ENCODE data around the gene SARS1. TPM values are rescaled to one million over a fixed set of nuclear protein-coding genes. Genes with fewer than 3 reads are reported as not detected.
"Not testable (repeated sequence)": the region's sequence is repeated elsewhere in the genome, so short reads cannot be mapped to it uniquely, and the experiment has no call there.

Gene SARS1
- 113 TPM for total RNA-seq

GRCh38 chr1:109213824-109214693, at the start of gene SARS1:
Gene SARS1, plus strand, starts transcription at chr1:109213918. Its CDS starts 75 bp downstream, at chr1:109213993.
- peak; percentile 88 for DNase-seq (ENCODE audit: low spot score)

GRCh38 chr1:109164538-109164937, 49.2 kb upstream of the SARS1 start:
- DNase-seq (ENCODE audit: low spot score) = no peak

- no peak for DNase-seq (ENCODE audit: low spot score)
Measured at GRCh38 chr1:109167001-109167506, 46.7 kb upstream of the SARS1 start.

DNA sequence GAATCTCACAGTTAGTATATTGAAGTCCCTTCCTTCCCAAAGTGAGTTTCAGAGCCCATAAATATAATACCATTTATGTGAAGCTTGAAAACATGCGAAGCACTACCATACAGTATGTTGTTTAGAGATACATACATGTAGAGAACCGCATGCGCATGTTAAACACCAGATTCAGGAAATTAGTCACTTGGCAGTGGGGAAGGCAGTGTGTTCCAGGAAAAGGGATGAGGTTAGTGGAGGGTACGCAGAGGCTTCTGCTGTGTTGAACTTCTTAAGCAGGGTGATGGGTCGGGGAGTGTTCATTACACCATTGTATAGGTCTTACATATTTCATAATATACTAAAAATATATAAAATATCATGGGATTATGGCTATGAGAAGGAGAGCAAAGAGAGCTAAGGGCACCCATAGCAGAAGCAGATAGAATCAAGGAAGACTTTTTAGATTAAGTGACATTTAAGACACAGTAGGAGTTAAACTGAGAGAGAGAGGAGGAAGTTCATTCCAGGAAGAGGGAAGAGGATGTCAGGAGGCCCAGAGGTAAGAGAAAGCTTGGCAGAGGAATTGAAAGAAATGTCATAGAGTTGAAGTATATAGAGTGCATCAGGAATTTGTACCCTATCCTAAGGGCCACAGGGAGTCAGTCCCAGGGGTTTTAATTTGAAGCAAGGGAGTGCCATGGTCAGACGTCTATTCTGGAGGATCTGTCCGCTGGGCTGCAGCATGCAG, 43.5 kb upstream of the SARS1 start:
- DNase-seq (ENCODE audit: low spot score) = no peak

DNA sequence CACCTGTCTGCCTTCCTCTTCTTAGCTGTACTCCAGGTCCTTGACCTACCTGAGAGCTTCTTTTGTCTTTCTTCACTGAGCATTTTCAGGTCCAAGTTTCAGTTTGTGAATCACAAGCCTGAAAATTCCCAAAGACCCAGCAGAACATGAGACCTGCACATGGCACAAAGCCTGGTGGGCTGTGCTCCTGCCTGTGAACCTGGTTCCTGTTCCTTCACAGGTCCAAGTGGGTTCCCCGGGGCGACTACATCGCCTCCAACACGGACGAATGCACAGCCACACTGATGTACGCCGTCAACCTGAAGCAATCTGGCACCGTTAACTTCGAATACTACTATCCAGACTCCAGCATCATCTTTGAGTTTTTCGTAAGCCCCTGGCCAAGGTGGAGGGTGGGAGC, 42.1 kb upstream of the SARS1 start:
- no peak for DNase-seq (ENCODE audit: low spot score)

- DNase-seq (ENCODE audit: low spot score) = not testable (repeated sequence)
Measured at GRCh38 chr1:109176349-109176748, 37.4 kb upstream of the SARS1 start.

GRCh38 chr1:109180715-109181084, 33.0 kb upstream of the SARS1 start:
- not testable (repeated sequence) for DNase-seq (ENCODE audit: low spot score)

DNA sequence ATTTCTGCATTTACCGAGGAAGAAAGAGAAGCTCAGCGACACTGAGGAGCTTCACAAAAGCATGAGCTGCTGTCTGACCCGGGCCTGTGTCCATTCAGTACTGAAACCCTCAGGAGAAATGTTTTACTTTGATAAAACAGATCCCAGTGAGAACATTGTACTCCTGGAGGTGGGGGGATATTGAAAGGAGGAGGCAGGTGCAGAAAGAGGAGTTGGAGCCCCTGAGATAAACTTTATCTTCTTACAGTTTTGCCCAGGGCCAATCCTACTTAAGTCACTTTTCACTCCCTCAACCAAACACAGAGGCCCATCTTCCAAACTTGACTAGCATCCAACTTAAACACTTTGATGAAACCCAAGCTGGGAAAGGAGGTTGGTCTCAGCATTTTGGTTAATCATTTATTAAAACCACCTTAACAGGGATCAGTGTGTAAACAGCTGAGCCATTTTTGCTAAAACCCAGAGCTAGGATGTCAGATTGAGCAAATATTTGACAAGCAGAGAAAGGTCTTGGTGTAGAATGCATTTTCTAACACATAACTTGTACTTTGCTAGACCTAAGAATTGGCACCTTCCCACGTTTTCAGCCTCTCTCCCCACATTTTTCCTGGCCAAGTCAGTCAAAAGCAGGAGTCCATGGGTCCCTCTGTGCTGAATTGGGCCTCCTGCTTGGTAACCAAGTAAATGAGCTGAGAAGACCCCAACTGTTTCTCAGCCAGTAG, 32.5 kb upstream of the SARS1 start:
- DNase-seq (ENCODE audit: low spot score) = peak; percentile 20

DNA sequence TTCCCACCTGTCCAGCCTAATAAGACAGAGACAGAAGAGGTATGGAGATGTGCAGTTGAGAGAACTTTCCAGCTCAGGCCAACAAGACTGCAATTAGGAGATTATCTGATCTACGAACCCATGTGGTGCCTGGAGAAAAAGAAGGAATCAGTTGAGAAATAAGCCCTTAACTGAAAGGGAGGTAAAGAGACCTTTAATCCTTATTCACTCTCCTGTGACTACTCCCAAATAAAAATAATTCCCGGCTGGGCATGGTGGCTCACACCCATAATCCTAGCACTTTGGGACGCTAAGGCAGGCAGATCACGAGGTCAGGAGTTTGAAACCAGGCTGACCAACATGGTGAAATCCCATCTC, 31.9 kb upstream of the SARS1 start:
- no peak for DNase-seq (ENCODE audit: low spot score)

DNA sequence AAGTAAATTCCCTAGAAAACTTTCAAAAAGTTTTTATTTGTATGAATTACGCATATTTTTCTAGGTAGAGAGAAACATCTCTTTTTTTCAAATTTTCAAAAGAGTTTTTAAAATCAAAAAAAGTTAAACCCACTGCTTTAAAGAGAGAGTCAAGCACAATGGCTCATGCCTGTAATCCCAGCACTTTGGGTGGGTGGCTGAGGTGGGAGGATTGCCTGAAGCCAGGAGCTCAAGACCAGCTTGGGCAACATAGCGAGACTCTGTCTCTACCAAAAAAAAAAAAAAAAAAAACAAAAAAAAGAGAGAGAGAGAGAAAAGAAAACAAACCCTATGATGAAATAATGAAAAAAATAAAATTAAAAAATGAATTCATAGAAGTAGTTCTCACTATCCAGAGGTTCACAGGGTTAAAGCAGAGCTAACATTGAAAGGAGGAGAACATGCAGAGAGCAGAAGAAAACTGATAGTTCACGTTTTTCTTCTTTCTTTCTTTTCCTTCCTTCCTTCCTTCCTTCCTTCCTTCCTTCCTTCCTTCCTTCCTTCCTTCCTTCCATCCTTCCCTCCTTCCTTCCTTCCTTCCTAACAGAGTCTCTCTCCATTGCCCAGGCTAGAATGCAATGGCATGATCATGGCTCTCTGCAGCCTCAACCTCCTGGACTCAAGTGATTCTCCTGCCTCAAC, 30.5 kb upstream of the SARS1 start:
- no peak for DNase-seq (ENCODE audit: low spot score)

DNA sequence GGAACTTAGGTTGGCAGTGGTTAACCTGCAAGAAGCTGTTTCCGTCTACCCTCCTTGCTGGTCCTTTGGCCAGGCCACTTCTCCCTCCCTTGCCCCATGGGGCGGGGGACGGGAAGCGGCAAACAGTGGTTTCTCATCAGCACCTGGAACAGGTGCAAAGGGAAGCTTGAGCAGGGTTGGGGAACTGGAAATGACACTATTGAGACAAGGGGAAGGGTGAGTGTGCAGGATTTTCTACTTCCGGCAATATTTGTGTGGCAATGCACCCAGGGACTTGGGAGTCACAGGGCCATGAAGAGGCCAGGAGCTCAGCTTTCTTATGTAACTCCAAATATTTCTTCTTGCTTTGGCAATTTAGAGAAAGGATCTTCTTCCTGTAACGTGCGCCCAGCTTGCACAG, 29.0 kb upstream of the SARS1 start:
- no peak for DNase-seq (ENCODE audit: low spot score)

DNA sequence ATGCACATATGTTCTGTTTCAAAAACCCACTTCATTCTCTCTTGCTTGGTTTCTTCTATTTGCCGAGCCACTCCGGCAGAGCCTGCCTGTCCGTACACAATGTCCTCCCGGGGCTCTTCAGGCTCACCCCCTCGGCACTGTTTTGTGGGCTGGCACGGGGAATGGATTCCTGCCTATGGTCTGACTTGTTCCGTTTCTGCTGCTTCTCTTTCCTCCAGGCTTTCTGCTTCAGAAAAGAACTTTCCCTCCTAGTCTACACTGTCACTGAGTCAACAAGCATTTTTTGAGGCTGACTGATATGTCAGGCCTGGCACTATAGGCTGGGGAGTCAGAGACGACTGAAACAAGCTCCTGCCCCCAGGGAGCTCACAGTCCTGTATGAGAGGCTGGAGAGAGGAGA, 28.4 kb upstream of the SARS1 start:
- no peak for DNase-seq (ENCODE audit: low spot score)

DNA sequence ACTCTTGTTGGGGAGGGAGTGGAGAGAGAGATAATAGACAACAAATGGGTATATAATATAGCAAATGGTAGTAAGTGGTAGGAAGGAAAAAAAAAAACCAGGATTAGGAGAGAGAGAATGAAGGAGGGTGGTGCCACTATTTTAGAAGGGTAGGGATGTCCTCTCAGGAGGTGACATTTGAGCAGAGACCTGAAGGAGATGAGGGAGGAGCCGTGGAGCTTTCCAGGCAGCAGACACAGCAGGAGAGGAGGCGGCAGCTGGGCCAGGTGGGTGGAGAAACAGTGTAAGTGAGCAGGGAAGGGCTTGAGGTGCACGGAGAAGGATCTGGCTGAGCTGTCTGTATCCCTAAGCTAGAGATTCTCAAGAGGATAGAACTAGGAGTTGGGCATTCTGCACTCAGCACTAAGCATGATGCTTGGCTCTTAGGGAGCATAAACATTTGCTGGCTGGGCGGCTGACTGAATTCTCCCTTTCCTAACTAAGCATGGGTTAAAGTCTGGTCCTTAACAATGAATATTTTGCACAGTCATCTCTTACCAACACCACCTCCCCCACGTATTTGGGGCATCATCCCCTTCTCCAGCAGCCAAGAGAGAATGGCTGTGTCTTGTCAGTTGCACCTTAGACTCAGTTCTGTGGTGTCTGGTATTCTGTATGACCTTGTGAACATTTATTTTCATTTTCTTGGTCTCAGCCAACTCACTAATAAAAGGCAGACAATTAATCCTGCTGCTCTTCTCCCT, 27.6 kb upstream of the SARS1 start:
- no peak for DNase-seq (ENCODE audit: low spot score)

DNA sequence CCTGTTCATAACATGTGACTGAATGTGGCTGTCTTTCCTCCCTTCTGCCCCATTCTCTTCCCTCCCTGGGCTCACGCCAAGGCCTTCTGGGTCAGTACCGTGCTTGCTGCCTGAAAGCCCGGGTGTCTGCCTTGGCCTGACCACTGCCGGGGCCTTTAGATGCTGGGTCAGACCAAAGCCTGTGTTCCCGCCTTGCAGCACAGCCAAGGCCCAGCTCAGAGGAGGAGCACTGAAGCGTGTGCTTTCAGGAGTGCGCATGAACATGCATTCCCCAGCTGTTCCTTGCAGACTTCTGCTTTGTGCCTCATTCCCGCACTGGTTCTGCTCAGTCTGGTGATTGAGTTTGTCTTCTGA, 27.0 kb upstream of the SARS1 start:
- DNase-seq (ENCODE audit: low spot score) = peak; percentile 30

DNA sequence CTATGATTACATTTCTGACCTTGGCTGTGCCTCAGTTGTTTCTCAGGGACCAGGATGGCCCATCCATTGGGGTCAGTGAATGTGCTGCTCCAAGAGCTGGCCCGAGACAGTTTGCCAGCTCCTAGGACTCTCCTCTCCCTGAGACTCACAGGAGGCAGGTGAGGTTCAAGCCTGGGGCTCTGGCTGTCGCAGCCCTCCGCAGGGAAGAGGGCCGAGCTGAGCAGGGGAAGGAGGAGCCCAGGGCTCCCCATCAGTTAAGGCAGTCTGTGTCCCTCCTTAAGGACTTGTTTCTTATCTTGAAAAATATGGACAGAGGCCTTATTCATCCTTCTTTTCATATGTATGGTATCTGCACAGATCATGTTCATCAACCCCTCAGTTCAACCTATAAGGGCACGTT, 26.6 kb upstream of the SARS1 start:
- DNase-seq (ENCODE audit: low spot score) = no peak

GRCh38 chr1:109188200-109188599, 25.5 kb upstream of the SARS1 start:
- DNase-seq (ENCODE audit: low spot score) = no peak

- DNase-seq (ENCODE audit: low spot score) = no peak
Measured at GRCh38 chr1:109188781-109189180, 24.9 kb upstream of the SARS1 start.

DNA sequence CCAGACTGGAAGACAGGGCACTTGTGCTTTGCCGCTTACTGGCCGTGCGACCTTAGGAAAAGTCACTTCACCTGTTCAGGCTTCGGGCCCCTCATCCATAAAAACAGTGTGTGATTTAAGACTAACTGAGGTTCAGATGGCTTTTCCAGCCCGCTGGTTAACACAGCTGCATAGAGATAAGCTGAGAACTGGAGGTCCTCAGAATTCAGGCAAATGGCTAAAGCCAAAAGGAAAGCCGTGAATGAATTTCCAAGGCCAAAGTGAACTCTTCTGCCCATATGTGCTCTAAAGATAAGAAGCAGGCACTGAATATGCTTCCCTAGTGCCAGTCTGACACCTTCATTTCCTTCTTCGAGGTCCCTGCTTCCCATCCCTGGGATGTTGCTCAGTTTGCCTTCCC, 23.5 kb upstream of the SARS1 start:
- no peak for DNase-seq (ENCODE audit: low spot score)

- DNase-seq (ENCODE audit: low spot score) = no peak
Measured at GRCh38 chr1:109191377-109191776, 22.3 kb upstream of the SARS1 start.

DNA sequence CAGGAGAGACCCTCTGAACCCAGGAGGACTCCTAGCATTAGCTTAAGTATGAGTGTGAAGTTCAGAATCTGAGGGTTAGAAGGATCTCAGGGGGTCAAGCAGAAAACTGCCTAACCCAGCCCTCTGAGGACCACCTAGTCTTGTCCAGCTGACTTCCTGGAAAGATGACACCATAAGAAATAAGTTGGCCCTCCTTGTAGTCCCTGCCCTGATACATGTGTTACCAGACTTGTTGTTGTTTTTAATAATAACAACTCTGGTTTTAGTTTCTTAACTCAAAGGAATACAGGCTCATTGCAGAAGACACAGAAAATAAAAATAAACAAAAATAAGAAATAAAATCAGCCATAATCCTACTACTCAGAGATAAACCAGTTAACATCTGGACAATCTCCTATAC, 21.8 kb upstream of the SARS1 start:
- DNase-seq (ENCODE audit: low spot score) = no peak

- DNase-seq (ENCODE audit: low spot score) = no peak
Measured at GRCh38 chr1:109192433-109192832, 21.3 kb upstream of the SARS1 start.
